HT1080 (cell line): Measurements from ENCODE around the gene BRK1. TPM values are rescaled to one million over a fixed set of nuclear protein-coding genes. Genes with fewer than 3 reads are reported as not detected.
"Not testable (repeated sequence)": the region's sequence is repeated elsewhere in the genome, so short reads cannot be mapped to it uniquely, and the experiment has no call there.

Source experiments
- DNase-seq: peaks from one replicate; pipeline ENCODE4 v3.0.0-alpha.2; 2015; ENCODE audit warnings: low read depth
- total RNA-seq: library from RNA; depleted of rRNA; stranded (reverse); fragments of >200 nt; shearing (Covaris generic); gene quantifications from 2 replicates; pipeline ENCODE4 v1.2.3, GENCODE V29; 2014

The BRK1 gene
- total RNA-seq, 1 experiment from 2014 or later = 103 TPM

DNA sequence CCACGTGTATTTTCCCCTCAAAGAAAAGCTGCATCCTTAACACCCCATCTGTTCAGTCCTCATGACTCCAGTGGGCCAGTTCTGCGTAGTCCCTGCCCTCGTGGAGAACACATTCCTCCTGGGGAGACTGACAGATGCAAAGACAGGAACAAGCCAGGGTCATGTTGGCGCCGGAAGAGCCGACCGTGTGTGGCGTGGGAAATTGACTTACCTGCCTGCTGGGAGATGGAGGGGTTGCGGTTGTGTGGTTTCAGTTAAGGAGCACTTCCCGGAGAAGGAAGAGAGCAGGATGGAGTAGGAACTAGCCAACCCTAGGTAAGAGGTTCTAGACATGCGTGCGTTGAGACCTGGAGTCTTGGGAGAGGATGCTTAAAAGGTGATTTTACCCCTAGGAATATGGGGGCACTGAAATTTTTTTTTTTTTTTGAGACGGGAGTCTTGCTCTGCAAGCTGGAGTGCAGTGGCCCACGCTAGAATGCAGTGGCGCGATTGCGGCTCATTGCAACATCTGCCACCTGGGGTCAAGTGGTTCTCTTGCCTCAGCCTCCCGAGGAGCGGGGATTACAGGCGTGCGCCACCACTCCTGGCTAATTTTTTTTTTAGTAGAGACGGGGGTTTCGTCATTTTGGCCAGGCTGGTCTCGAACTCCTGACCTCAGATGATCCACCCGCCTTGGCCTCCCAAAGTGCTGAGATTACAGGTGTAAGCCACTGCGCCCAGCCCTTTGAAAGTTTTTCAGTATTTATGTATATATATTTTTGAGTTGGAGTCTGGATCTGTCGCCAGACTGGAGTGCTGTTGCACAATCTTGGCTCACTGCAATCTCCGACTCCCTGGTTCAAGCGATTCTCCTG lies 27.5 kb downstream of the BRK1 start:
- no peak for DNase-seq

DNA sequence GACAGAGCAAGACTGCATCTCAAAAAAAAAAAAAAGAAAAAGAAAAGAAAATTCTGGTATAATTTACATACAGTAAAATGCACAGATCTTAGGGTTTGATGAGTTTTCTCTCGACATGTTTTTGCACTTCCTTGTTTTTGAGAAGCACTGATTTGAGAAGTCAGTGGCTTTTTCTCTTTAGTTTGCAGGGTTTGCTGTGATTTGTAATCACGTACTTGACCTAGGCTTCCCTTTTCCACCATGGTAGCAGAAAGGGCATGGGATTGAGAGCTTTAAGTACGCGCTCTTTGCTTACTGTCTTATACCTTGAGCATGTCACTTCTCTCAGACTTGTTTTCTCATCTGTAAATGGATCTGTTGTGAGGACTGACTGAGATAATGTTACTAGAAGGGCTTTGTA lies 30.2 kb downstream of the BRK1 start:
- DNase-seq = no peak

DNA sequence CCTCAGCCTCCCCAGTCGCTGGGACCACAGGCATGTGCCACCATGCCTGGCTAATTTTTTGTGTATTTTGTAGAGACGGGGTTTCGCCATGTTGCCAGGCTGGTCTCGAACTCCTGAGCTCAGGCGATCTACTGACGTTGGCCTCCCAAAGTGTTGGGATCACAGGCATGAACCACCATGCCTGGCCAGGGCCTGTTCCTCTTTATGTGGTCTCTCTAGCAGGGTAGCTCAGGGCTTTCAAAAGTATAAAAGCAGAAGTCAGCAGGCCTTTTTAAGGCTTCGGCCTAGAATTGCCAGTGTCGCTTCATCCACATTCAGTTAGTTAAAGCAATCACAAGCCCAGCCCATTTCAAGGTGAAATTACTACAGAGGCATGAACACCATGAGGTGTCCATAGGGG lies 33.8 kb downstream of the BRK1 start:
- DNase-seq = no peak

DNA sequence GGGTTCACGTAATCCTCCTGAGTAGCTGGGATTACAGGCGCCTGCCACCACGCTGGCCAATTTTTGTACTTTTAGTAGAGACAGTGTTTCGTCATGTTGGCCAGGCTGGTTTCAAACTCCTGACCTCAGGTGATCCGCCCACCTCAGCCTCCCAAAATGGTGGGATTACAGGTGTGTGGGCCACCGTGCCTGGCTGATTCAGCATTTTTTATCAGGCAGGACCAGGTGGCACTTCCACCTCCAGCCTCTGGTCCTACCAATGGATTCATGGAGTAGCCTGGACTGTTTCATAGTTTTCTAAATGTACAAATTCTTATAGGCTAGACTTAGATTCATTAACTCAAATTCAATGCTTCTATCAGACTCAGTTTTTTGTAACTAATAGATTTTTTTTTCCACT lies 35.5 kb downstream of the BRK1 start:
- DNase-seq = no peak

DNA sequence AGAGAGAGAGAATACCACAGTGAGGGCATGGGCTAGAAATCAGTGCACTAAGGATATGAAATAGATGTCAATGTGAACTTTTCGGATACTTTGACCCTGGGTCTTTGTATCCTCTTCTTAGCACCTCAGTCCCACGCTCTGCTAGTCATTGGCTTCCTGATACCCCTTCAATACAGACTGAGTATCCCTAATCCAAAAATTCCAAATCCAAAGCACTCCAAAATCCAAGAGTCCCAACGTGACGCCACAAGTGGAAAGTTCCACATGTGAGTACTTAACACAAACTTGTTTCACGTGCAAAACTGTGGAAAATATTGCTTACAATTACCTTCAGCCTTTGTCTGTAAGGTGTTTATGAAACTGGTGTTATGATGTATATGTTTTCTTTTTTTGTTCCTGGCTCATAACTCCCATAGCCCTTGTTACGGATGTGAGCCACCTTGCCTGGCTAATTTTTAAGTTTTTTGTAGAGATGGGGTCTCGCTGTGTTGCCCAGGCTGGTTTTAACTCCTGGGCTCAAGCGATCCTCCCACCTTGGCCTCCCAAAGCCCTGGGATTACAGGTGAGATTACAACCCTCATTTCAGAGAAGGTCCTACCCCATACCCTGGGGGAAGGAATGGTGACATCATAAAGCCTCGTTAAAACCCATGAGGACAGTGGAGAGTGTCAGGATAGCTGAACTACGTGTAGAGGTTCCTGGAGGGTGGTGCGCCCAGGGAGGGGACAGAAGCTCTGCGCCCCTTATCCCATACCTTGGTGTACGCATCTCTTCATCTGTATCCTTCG lies 39.1 kb downstream of the BRK1 start:
- no peak for DNase-seq

DNA sequence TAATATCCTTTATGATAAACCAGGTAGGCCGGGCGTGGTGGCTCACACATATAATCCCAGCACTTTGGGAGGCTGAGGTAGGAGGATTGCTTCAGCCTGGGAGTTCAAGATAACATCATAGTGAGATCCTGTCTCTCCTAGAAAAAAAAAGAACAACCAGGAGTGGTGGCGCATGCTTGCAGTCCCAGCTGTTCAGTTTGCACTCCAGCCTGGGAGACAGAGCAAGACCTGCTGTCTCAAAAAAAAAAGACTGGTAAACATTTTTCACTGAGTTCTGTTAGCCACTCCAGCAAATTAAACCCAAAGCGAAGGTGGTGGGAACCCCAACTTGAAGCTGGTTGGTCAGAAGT lies 39.6 kb downstream of the BRK1 start:
- no peak for DNase-seq

DNA sequence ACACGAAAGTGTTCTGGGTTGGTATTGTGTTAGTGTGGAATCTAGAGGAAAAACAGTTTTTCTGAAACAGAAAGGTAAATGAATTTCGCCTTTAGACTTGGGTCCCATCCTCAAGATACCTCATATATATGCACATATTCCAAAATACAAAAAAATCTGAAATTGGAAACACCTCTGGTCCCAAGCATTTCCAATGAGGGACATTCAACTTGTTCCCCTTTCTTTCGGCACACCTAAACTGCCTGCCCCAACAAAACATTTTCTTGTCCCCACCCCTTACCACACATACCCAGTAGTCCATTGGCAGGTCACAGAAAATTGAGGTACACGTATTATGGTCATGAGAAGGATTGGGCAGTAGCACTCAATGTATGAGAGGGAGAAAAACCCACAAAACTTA lies 40.2 kb downstream of the BRK1 start:
- DNase-seq = no peak

DNA sequence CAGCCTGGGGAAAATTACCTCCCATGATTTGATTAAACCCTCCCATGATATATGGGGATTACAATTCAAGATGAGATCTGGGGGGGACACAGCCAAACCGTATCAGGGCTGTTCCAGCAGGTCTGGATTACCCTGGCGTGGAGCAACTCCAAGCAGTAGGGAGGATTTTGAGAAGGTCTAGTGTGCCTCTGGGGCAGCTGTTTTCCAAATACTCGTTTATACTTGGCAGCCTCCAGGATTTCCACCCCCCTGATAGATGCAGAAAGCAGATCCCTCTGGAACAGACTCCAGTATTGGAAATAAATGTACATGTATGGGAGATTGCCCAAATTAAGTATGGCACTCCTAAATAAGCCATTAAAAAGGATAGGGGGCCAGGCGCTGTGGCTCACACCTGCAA lies 41.6 kb downstream of the BRK1 start:
- no peak for DNase-seq

DNA sequence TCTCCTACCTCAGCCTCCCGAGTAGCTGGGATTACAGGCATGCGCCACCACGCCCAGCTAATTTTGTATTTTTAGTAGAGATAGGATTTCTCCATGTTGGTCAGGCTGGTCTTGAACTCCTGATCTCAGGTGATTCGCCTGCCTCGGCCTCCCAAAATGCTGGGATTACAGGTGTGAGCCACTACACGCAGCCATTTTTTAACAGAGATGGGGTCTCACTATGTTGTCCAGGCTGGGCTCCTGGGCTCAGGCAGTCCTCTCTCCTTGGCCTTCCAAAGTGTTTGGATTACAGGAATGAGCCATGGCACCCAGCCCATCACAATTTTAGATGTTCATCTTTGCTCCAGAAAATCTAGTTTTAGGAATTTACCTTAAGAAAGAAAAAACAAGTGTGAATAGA lies 43.1 kb downstream of the BRK1 start:
- not testable (repeated sequence) for DNase-seq

DNA sequence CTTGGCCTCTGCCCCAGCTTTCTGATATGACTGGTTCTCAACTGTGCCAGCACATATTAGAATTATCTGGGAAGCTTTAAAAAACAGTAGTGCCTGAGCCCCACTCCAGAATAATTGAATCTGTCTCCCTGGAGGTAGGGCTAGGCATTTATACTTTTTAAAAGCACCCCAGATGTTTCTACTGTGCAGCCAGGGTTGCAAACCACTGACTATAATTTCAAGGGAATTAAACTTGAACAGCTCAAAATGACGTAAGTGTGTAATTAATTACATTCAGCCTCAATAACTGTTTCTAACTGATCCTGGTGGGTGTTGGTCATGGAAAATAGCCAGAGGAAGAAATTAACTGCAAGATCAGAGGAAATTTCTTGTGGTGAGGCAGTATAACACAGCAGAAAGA lies 44.9 kb downstream of the BRK1 start:
- no peak for DNase-seq

DNA sequence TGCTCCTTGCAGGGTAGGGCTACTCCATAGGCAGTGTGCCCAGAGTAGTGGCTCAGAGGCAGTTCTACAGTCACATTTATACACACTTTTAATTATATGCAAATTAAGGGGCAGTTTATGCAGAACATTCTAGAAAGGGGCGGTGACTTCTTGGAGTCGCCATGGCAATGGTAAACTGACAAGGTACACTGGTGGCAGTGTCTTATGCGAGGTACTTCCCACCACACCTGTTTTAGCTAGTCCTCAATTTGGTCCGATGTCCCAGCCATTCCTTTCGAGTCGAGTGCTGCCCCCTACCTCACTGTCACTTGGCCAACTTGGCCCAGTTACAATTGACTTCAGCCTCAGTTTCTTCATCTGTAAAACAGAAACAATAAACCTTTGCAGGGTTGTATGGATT lies 45.5 kb downstream of the BRK1 start:
- DNase-seq = no peak

DNA sequence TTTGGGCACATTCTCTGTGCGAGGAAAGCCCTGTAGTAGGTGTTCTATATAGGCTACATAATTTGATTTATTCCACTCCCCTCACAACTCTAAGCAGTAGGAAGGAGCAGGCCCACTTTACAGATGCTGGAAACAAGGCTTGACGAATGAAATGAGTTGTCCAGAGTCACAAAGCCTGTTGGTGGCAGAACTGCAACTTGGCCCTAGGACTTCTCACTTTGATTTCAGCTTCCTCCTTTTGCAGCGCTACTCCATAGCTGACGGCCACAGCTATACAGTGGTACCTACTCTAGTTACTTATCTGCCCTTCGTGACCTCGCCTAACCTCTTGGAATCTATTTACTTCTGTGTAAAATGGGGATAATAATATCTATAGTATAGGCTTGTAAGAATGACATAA lies 46.7 kb downstream of the BRK1 start:
- no peak for DNase-seq

DNA sequence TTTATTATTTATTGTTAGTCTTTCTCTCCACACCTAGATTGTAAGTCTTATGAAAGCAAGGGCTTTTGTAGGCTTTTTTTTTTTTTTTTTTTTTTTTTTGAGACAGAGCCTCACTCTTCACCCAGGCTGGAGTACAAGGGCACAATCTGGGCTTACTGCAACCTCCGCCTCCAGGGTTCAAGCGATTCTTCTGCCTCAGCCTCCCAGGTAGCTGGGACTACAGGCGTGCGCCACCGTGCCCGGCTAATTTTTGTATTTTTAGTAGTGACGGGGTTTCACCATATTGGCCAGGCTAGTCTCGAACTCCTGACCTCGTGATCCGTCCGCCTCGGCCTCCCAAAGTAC lies 48.7 kb downstream of the BRK1 start:
- not testable (repeated sequence) for DNase-seq

DNA sequence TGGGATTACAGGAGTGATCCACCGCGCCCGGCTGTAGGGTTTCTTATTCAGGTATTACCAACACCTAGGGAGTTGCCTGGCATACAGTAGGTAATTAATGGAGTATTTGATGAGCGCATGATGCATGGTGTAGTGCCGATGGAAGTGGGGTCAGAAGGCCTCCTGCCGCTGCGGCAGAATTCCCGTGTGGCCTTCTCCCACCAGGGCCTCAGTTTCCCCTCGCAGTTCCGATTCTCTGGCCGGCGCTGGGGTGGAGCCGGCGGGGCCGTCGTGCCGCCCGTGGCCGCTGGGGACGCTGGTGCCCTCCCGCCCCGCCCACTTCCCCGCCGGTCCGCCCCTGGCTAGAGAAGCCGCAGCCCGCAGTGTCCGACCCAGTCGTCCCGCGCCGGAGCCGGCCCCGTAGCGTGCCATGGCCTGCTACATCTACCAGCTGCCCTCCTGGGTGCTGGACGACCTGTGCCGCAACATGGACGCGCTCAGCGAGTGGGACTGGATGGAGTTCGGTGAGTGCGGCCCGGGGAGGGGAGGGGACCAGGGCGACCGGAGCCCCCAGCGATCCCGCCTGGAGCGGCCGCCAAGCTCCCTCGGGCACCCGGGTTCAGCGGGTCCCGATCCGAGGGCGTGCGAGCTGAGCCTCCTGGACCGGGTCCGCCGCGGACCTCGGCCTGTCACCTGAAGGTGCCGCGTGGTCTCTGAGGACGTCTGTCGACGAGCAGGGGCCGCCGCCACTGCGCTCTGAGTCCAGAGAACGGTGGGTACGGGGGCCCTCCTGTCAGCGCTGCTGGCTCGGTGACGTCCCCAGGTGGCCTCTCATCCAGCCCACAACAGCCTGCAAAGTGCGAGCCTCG lies 49.3 kb downstream of the BRK1 start, which contains the start of gene IRAK2:
TSS of gene IRAK2 (plus strand) at position 374 of the 848 bp plus-strand sequence. CDS start at position 410, 36 bp downstream.
- peak; percentile 47 for DNase-seq

DNA sequence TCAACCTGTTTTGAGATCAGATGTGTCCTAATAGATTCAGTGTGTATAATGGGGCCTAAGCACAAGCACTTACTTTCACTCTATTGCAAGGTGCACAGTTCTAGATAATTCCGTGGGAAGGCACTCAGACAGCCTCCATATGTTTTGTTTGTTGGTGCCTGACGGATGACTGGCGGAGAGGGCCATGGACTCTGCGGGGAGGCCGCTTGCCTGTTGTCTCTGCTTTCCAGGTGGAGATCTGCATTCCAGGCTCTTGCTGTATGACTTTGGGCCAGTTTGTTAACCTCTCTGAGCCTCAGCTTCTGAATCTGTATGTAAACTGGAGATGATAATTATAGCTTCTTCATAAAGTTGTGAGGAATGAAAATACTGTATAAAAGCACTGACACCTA lies 50.7 kb downstream of the BRK1 start:
- no peak for DNase-seq

DNA sequence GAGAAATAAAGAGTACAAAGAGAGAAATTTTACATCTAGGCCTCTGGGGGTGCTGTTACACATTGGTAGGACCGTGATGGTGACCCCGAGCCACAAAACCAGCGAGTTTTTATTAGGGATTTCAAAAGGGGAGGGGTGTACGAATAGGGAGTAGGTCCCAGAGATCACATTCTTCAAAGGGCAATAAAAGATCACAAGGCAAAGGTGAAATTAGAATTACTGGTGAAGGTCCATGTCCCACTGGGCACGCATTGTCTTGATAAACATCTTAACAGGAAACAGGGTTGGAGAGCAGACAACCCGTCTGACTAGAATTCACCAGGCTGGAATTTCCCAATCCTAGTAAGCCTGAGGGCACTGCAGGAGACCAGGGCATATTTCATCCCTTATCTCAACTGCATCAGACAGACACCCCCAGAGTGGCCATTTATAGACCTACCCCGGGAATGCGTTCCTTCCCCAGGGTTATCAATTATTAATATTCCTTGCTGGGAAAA lies 53.6 kb downstream of the BRK1 start:
- DNase-seq = peak; percentile 67

DNA sequence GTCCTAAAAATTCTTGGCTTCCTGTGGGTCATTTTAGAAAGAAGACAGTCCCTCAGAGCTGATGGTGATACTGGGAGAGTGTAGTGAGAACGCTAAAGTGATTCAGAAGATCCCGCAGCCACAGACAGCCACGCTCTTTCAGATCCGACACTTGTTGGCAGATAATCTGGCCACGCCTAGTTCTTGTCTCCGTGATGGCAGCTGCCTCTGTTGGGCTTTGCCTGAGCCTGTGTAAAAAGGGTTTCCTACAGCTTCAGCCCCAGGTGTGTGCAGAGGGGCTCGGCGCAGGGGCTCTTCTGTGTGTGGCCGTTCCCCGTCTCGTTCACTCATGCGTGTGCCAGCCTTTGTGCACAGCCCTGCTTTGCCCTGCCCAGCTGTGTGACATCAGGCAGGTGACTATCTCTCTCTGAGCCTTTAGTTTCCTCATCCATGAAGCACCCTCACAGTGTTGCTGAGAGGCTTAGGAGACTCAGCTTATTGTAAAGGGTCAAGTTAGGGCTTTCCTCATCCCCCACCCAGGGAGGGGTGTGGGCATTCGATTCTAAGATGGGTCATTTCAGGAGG lies 55.5 kb downstream of the BRK1 start:
- DNase-seq = no peak

DNA sequence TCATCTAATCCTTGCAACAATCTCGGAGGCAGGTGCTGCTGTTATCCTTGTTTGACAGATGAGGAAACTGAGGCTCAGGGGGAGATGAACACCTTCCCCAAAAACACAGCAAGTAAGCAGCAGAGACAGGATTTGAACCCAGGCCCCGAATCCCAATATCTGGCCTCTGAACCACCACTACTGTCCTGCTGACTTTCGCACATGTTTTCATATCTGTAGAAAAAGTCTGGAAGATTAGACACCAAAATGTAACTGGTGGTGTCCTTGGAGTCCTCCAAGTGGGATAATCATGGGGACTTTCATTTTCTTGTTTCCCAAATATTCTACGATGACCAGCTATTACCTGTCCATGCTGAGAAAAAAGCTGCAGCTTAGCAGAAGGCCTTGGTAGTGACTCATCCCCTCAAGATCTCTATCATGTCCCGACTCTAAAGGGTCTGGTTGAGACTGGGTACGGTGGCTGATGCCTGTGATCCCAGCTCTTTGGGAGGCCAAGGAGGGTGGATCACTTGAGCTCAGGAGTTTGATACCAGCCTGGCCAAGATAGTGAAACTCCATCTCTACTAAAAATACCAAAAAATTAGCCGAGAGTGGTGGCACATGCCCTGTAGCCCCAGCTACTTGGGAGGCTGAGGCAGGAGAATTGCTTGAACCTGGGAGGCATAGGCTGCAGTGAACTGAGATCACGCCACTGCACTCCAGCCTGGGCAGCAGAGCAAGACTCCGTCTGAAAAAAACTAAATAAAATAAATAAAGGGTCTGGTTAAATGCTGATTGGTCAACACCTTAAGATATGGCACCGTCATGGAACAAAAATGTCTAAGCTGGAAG lies 57.8 kb downstream of the BRK1 start:
- DNase-seq = peak; percentile 62

DNA sequence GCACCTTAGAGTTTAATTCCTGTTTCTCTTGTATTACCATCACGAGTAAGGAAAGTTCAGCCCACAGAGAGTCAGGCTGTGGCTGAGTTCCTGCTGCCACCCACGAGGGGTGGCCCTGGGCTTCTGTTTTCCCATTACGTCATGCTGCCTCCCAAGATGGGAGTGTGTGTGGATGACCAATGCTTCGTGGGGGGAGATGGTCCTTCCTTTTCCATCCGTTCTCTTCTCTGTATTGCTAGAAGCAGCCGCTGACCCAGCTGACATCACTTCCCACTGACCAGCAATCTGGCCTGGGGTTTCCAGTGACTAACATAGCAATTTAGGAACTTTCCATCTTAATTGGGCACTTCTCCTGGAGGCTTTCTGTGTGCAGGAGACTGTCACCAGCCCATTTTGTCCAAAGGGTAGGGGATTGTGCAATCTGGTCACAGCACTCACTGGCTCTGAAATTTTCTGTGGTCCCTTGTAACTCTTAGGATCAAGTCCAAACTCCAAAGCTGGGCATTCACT lies 58.5 kb downstream of the BRK1 start:
- peak; percentile 91 for DNase-seq

DNA sequence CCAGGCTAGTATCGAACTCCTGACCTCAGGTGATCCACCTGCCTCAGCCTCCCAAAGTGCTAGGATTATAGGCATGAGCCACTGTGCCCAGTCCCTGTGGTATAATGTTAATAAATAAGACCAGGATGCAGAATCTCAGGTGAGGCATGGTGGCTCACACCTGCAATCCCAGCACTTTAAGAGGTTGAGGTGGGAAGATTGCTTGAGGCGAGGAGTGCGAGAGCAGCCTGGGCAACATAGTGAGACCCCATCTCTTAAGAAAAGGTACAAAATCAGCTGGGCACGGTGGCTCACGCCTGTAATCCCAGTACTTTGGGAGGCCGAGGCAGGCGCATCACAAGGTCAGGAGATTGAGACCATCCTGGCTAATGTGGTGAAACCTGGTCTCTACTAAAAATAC lies 59.9 kb downstream of the BRK1 start:
- not testable (repeated sequence) for DNase-seq
